ENCODE measurements around the gene PPIG. TPM values are rescaled to one million over a fixed set of nuclear protein-coding genes. Genes with fewer than 3 reads are reported as not detected.
A peak's percentile ranks its signal among the peaks of the same experiment; 100 is the strongest.
"Not testable (repeated sequence)": the region's sequence is repeated elsewhere in the genome, so short reads cannot be mapped to it uniquely, and the experiment has no call there.

PPIG gene
- total RNA-seq, 2 experiments from 2014 or later = 83.4 to 87.8 TPM

DNA sequence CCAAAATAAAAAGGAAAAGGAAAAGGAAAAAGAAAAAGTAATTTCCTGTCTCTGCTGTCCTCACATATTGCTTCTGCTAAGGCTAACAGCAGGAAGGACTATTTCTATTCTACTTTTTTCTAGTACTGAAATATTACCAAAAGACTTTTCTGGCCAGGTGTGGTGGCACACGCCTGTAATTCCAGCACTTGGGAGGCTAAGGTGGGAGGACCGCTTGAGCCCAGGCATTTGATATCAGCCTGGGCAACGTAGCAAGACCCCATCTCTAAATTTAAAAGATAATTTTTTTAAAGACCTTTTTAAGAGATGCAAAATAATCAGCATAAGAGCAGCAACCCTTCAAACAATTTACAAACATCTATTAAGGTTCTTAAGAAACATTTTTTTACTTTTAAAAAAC, 41.7 kb upstream of the PPIG start:
- Histone ChIP-seq H3K36me3 (ENCODE audit: insufficient read depth, low read length) (peaks cover 29% of the 10 kb centered on the region), H3K9me3 (ENCODE audit: control insufficient read depth in 1 of 2, insufficient read depth in 1 of 2, low read length in 2 of 2) (no peaks in the 10 kb centered on the region)
- H3K4me3 Mint-ChIP-seq = no peak overlapping the region

DNA sequence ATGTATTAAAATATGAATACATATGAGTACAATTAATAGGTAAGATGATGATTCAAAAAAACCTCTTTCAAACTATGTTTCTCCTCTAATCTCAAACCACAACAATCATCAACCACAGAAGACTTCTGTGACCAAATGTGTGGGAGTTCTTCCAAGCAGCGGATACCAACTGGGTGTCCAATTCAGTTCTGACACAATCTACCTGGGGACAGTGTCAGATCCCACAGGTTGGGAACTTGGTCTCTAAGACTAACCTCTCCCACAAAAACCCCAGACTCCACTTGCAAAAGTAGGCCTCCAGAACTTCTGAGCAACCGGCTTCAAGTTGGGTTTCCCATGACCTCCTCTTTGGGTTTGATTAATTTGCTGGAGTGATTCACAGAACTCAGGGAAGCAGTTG, 37.4 kb upstream of the PPIG start:
- intact Hi-C loops (cut with DNase I, micrococcal nuclease) = no loop called here
- no peaks in the 10 kb centered on the region for H3K4me1 ChIP-seq (ENCODE audit: insufficient read depth, low read length)
- CTCF ChIA-PET = no interaction called here
- H3K36me3 Mint-ChIP-seq (ENCODE audit: low read depth) = peaks cover 26% of the 10 kb centered on the region
- DNase-seq = no peak
- H3K36me3 ChIP-seq (ENCODE audit: insufficient read depth, low read length) = peaks cover 28% of the 10 kb centered on the region
- no peaks in the 10 kb centered on the region for H3K4me1 Mint-ChIP-seq (ENCODE audit: low read depth)
- H3K4me3 ChIP-seq (ENCODE audit: low read length) = no peak overlapping the region
- H3K27ac ChIP-seq (ENCODE audit: low read depth in 1 of 2, low read length in 2 of 2) = no peak overlapping the region
- POLR2A ChIA-PET = no interaction called here
- no peaks in the 10 kb centered on the region for H3K9me3 Mint-ChIP-seq
- TF ChIP-seq, protein P1, sequence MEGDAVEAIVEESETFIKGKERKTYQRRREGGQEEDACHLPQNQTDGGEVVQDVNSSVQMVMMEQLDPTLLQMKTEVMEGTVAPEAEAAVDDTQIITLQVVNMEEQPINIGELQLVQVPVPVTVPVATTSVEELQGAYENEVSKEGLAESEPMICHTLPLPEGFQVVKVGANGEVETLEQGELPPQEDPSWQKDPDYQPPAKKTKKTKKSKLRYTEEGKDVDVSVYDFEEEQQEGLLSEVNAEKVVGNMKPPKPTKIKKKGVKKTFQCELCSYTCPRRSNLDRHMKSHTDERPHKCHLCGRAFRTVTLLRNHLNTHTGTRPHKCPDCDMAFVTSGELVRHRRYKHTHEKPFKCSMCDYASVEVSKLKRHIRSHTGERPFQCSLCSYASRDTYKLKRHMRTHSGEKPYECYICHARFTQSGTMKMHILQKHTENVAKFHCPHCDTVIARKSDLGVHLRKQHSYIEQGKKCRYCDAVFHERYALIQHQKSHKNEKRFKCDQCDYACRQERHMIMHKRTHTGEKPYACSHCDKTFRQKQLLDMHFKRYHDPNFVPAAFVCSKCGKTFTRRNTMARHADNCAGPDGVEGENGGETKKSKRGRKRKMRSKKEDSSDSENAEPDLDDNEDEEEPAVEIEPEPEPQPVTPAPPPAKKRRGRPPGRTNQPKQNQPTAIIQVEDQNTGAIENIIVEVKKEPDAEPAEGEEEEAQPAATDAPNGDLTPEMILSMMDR (IDR thresholded peaks at IDR 0.05) = no peak
- no peak overlapping the region for H3K4me3 Mint-ChIP-seq
- no peak overlapping the region for H3K27ac Mint-ChIP-seq
- no peak for ATAC-seq (ENCODE audit: poor library complexity)
- no peaks in the 10 kb centered on the region for H3K9me3 ChIP-seq (ENCODE audit: control insufficient read depth in 1 of 2, insufficient read depth in 1 of 2, low read length in 2 of 2)
- H3K27me3 Mint-ChIP-seq = no peaks in the 10 kb centered on the region
- no peaks in the 10 kb centered on the region for H3K27me3 ChIP-seq (ENCODE audit: control insufficient read depth in 1 of 2, insufficient read depth in 2 of 2, low read length in 2 of 2)

More for the DNA sequence above, 41.7 kb upstream of the PPIG start:
- ATAC-seq (ENCODE audit: poor library complexity) (no peak), DNase-seq (no peak)
- ChIA-PET POLR2A (no interaction called here), CTCF (no interaction called here)
- Histone ChIP-seq H3K27me3 (ENCODE audit: control insufficient read depth in 1 of 2, insufficient read depth in 2 of 2, low read length in 2 of 2) (no peaks in the 10 kb centered on the region), H3K4me1 (ENCODE audit: insufficient read depth, low read length) (no peaks in the 10 kb centered on the region), H3K4me3 (ENCODE audit: low read length) (no peak overlapping the region), H3K27ac (ENCODE audit: low read depth in 1 of 2, low read length in 2 of 2) (no peak overlapping the region)
- Mint-ChIP-seq H3K27ac (no peak overlapping the region), H3K27me3 (no peaks in the 10 kb centered on the region), H3K36me3 (ENCODE audit: low read depth) (peaks cover 35% of the 10 kb centered on the region), H3K4me1 (ENCODE audit: low read depth) (no peaks in the 10 kb centered on the region), H3K9me3 (no peaks in the 10 kb centered on the region)
- intact Hi-C loops (cut with DNase I, micrococcal nuclease) = no loop called here
- TF ChIP-seq, protein P1 (IDR thresholded peaks at IDR 0.05) = no peak

DNA sequence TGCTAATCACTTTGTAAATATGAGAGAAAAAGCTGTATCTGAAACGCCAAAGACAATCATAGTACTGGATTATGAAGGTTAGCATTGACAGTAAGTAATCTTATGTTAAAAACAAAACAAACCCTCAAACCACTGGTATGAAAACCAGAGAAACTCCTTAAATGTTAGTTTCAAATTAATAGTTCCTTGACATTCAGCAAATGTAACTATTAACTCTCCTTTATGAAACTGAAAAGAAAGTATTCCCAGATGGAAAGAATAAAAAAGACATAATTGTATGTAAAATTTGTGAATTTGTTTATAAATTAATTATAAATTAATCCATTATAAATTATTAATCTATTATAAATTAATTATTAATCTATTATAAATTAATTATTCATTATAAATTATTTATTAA, 22.8 kb upstream of the PPIG start:
- Histone ChIP-seq H3K4me1 (ENCODE audit: insufficient read depth, low read length) (no peaks in the 10 kb centered on the region), H3K27me3 (ENCODE audit: control insufficient read depth in 1 of 2, insufficient read depth in 2 of 2, low read length in 2 of 2) (no peaks in the 10 kb centered on the region), H3K4me3 (ENCODE audit: low read length) (no peak overlapping the region), H3K27ac (ENCODE audit: low read depth in 1 of 2, low read length in 2 of 2) (no peak overlapping the region), H3K9me3 (ENCODE audit: control insufficient read depth in 1 of 2, insufficient read depth in 1 of 2, low read length in 2 of 2) (no peaks in the 10 kb centered on the region), H3K36me3 (ENCODE audit: insufficient read depth, low read length) (peaks cover 6% of the 10 kb centered on the region)
- Mint-ChIP-seq H3K4me1 (ENCODE audit: low read depth) (no peaks in the 10 kb centered on the region), H3K9me3 (no peaks in the 10 kb centered on the region), H3K27ac (no peak overlapping the region), H3K4me3 (no peak overlapping the region), H3K36me3 (ENCODE audit: low read depth) (peaks cover 52% of the 10 kb centered on the region), H3K27me3 (no peaks in the 10 kb centered on the region)
- POLR2A ChIA-PET = no interaction called here
- TF ChIP-seq, protein P1 (IDR thresholded peaks at IDR 0.05) = no peak
- DNase-seq (peak in 1 of 14 experiments; percentile 20), ATAC-seq (ENCODE audit: poor library complexity) (no peak)
- CTCF ChIA-PET = no interaction called here
- intact Hi-C loops (cut with DNase I, micrococcal nuclease) = loop anchor here in 1 of 2 experiments (5.0 to 10.0 kb wide), 2 partner anchors 84 to 587 kb away; partner anchors contain the start of gene BBS5

DNA sequence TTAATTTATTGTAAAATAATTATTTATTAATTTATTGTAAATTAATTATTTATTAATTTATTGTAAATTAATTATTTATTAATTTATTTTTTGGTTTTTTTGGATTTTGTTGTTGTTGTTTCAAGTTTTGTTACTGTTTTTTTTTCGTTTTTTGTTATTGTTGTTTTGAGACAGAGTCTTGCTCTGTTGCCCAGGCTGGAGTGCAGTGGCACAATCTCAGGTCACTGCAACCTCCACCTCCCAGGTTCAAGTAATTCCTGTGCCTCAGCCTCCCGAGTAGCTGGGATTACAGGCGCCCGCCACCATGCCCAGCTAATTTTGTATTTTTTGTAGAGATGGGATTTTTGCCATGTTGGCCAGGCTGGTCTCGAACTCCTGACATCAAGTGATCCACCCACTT, 22.1 kb upstream of the PPIG start:
- H3K27me3 ChIP-seq (ENCODE audit: control insufficient read depth in 1 of 2, insufficient read depth in 2 of 2, low read length in 2 of 2); H3K27me3 Mint-ChIP-seq; H3K9me3 ChIP-seq (ENCODE audit: control insufficient read depth in 1 of 2, insufficient read depth in 1 of 2, low read length in 2 of 2); DNase-seq; CTCF ChIA-PET; H3K4me1 Mint-ChIP-seq (ENCODE audit: low read depth); H3K4me1 ChIP-seq (ENCODE audit: insufficient read depth, low read length); H3K4me3 Mint-ChIP-seq; H3K27ac Mint-ChIP-seq; H3K27ac ChIP-seq (ENCODE audit: low read depth in 1 of 2, low read length in 2 of 2); H3K4me3 ChIP-seq (ENCODE audit: low read length); H3K36me3 ChIP-seq (ENCODE audit: insufficient read depth, low read length); ATAC-seq (ENCODE audit: poor library complexity); H3K9me3 Mint-ChIP-seq: not testable (repeated sequence)
- POLR2A ChIA-PET = interaction anchor here (1.0 to 1.5 kb wide), 3 partner anchors 11 to 265 kb away, joined by 3 to 11 read pairs (median 7); partner anchors contain the start of genes FASTKD1 and PPIG
- peaks cover 51% of the 10 kb centered on the region for H3K36me3 Mint-ChIP-seq (ENCODE audit: low read depth)
- intact Hi-C loops (cut with DNase I, micrococcal nuclease) = loop anchor here in 1 of 2 experiments (5.0 to 10.0 kb wide), 2 partner anchors 85 to 587 kb away; partner anchors contain the start of gene BBS5

Data from CD4-positive, alpha-beta T cell (primary cell).